H1 (cell line): ENCODE results near the gene CEP70.

Experiments
- BRCA1 ChIP-seq: IDR thresholded peaks from 2 replicates; pipeline ENCODE4 v1.6.1; 2012; ENCODE audit warnings: low read depth, low read length, improper control_type of control experiment
- EZH2 ChIP-seq: fragments of 200-600 bp; sonication (generic); IDR thresholded peaks from 2 replicates; pipeline ENCODE4 v1.7.1; 2012; ENCODE audit warnings: low read depth, mild to moderate bottlenecking, moderate library complexity, low read length, inconsistent platforms; ENCODE audit not compliant: severe bottlenecking
- GABPA ChIP-seq: IDR thresholded peaks from 2 replicates; pipeline ENCODE4 v1.6.1; 2011; ENCODE audit warnings: mild to moderate bottlenecking, low read length, moderate library complexity, borderline replicate concordance; ENCODE audit not compliant: insufficient read depth
- POLR2A ChIP-seq, 2 experiments: IDR thresholded peaks; 1 replicate in 1 of 2; 2 replicates in 1 of 2; pipeline ENCODE4 v1.6.1; 2011; ENCODE audit warnings: low read depth in 2 of 2, low read length in 2 of 2, mild to moderate bottlenecking in 2 of 2; ENCODE audit errors: control extremely low read depth in 1 of 2
- POLR2AphosphoS5 ChIP-seq: IDR thresholded peaks from 2 replicates; pipeline ENCODE4 v1.6.1; 2011; ENCODE audit warnings: low read depth, low read length
- RAD21 ChIP-seq, 2 experiments: IDR thresholded peaks in 1 of 2; conservative IDR thresholded peaks in 1 of 2; 2 replicates each; pipeline ENCODE4 v1.6.1; 2011; ENCODE audit warnings: low read depth in 2 of 2, low read length in 2 of 2, improper control_type of control experiment in 1 of 2, inconsistent platforms in 1 of 2, mild to moderate bottlenecking in 1 of 2, moderate library complexity in 1 of 2
- RBBP5 ChIP-seq: IDR thresholded peaks from 2 replicates; pipeline ENCODE4 v1.7.1; 2012; ENCODE audit warnings: low read depth, mild to moderate bottlenecking, inconsistent platforms, low read length, moderate library complexity, borderline replicate concordance
- SIN3A ChIP-seq, 2 experiments: IDR thresholded peaks in 1 of 2; conservative IDR thresholded peaks in 1 of 2; 2 replicates each; pipeline ENCODE4 v1.6.1; 2011 to 2012; ENCODE audit warnings: low read length in 2 of 2, improper control_type of control experiment in 1 of 2, low read depth in 1 of 2, mild to moderate bottlenecking in 1 of 2
- TF ChIP-seq, protein P1 (sequence below), 3 experiments: IDR thresholded peaks; 1 replicate in 2 of 3; 2 replicates in 1 of 3; pipeline versions ENCODE4 v1.5.1 to v1.6.1; 2011; ENCODE audit warnings: low read length in 3 of 3, mild to moderate bottlenecking in 3 of 3, inconsistent platforms in 2 of 3, low read depth in 1 of 3, moderate library complexity in 1 of 3; ENCODE audit not compliant: insufficient read depth in 1 of 3; ENCODE audit errors: control extremely low read depth in 1 of 3

DNA sequence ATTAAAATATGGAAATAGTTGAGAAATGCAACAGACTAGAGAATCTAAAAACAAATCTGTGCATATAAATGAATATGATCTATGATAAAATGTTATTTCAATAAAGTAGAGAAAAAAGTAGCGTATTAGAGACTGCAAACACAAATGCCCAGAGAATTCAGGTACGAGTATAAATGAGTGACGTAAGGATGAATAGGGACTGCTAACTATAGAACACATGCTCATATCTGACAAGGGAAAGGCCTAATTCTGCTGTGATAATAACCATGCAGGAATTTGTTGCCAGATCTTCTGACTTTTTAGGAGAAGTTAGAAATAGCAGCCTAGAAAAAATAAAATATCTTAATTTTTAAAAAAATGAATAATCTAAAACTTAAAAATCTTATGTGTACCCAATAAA, 86.5 kb downstream of the CEP70 start:
- no peak for TF ChIP-seq GABPA
- TF ChIP-seq EZH2: no peak
- no peak for TF ChIP-seq POLR2A (IDR thresholded peaks at IDR 0.05; ENCODE audit: control extremely low read depth in 1 of 2, low read depth in 2 of 2, low read length in 2 of 2)
- TF ChIP-seq, protein P1, sequence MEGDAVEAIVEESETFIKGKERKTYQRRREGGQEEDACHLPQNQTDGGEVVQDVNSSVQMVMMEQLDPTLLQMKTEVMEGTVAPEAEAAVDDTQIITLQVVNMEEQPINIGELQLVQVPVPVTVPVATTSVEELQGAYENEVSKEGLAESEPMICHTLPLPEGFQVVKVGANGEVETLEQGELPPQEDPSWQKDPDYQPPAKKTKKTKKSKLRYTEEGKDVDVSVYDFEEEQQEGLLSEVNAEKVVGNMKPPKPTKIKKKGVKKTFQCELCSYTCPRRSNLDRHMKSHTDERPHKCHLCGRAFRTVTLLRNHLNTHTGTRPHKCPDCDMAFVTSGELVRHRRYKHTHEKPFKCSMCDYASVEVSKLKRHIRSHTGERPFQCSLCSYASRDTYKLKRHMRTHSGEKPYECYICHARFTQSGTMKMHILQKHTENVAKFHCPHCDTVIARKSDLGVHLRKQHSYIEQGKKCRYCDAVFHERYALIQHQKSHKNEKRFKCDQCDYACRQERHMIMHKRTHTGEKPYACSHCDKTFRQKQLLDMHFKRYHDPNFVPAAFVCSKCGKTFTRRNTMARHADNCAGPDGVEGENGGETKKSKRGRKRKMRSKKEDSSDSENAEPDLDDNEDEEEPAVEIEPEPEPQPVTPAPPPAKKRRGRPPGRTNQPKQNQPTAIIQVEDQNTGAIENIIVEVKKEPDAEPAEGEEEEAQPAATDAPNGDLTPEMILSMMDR (IDR thresholded peaks at IDR 0.05; ENCODE audit: control extremely low read depth in 1 of 3, insufficient read depth in 1 of 3, low read depth in 1 of 3, low read length in 3 of 3): no peak
- TF ChIP-seq SIN3A (conservative IDR thresholded peaks at IDR 0.05 in 1 of 2, IDR thresholded peaks at IDR 0.05 in 1 of 2; ENCODE audit: low read depth in 1 of 2, low read length in 2 of 2): no peak
- TF ChIP-seq RAD21 (IDR thresholded peaks at IDR 0.05 in 1 of 2, conservative IDR thresholded peaks at IDR 0.05 in 1 of 2; ENCODE audit: low read depth in 2 of 2, low read length in 2 of 2): no peak
- no peak for TF ChIP-seq POLR2AphosphoS5
- no peak for TF ChIP-seq RBBP5
- no peak for TF ChIP-seq BRCA1
